ENCODE results near the gene MYO3B.

Gene MYO3B

GRCh38 chr2:170305711-170306110 is 127.8 kb downstream of the MYO3B start:
- no peak for DNase-seq (ENCODE audit: low spot score)

- DNase-seq (ENCODE audit: low spot score): no peak
Observed at GRCh38 chr2:170306293-170306873, 128.4 kb downstream of the MYO3B start.

GRCh38 chr2:170307052-170307451 is 129.1 kb downstream of the MYO3B start:
- DNase-seq (ENCODE audit: low spot score): no peak

- no peak for DNase-seq (ENCODE audit: low spot score)
Observed at GRCh38 chr2:170307555-170308351, 129.8 kb downstream of the MYO3B start.

GRCh38 chr2:170310876-170311502 is 133.0 kb downstream of the MYO3B start:
- DNase-seq (ENCODE audit: low spot score): no peak

- no peak for DNase-seq (ENCODE audit: low spot score)
Observed at GRCh38 chr2:170313347-170313991, 135.5 kb downstream of the MYO3B start.

GRCh38 chr2:170313992-170314348 is 136.0 kb downstream of the MYO3B start:
- no peak for DNase-seq (ENCODE audit: low spot score)

- DNase-seq (ENCODE audit: low spot score): no peak
Observed at GRCh38 chr2:170314744-170315447, 136.9 kb downstream of the MYO3B start.

- no peak for DNase-seq (ENCODE audit: low spot score)
Observed at GRCh38 chr2:170320948-170321347, 143.0 kb downstream of the MYO3B start.

- no peak for DNase-seq (ENCODE audit: low spot score)
Observed at GRCh38 chr2:170321526-170321925, 143.6 kb downstream of the MYO3B start.

GRCh38 chr2:170322140-170322766 is 144.3 kb downstream of the MYO3B start:
- DNase-seq (ENCODE audit: low spot score): no peak

GRCh38 chr2:170323743-170324142 is 145.8 kb downstream of the MYO3B start:
- no peak for DNase-seq (ENCODE audit: low spot score)

GRCh38 chr2:170324640-170325046 is 146.7 kb downstream of the MYO3B start:
- peak; percentile 69 for DNase-seq (ENCODE audit: low spot score)

GRCh38 chr2:170330881-170331280 is 152.9 kb downstream of the MYO3B start:
- no peak for DNase-seq (ENCODE audit: low spot score)

GRCh38 chr2:170332676-170333402 is 154.9 kb downstream of the MYO3B start:
- DNase-seq (ENCODE audit: low spot score): no peak

- no peak for DNase-seq (ENCODE audit: low spot score)
Observed at GRCh38 chr2:170335351-170335750, 157.4 kb downstream of the MYO3B start.

- DNase-seq (ENCODE audit: low spot score): no peak
Observed at GRCh38 chr2:170336408-170336807, 158.5 kb downstream of the MYO3B start.

- no peak for DNase-seq (ENCODE audit: low spot score)
Observed at GRCh38 chr2:170336916-170337315, 159.0 kb downstream of the MYO3B start.

GRCh38 chr2:170339322-170339721 is 161.4 kb downstream of the MYO3B start:
- DNase-seq (ENCODE audit: low spot score): no peak

- no peak for DNase-seq (ENCODE audit: low spot score)
Observed at GRCh38 chr2:170339750-170340692, 162.1 kb downstream of the MYO3B start.

All from cerebellar cortex (tissue), 1 donor.